Measurements from ENCODE around the gene GPRIN1.
A peak's percentile ranks its signal among the peaks of the same experiment; 100 is the strongest.

Gene GPRIN1

DNA sequence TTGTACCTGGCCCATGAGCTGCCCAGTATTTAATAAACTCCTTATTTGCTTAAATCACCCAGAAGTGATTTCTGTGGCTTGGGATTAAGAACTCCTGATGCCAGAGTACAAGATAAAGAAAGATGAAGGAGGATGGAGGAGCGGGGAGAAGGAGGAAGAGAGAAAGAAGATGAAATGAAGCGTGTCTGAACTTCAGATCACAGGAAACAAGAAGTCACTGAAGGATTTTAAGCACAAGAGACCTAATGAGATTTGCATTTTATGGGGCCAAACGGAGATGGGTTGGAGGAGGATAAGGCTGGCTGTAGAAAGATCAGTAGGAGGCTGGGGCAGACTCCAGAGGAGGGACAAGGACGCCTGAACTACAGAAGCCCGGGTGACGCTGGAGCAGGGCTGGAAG, 23.6 kb upstream of the GPRIN1 start:
- peak overlapping the region; percentile 76 for H3K27ac ChIP-seq (ENCODE audit: low read depth, low read length)
- no peaks in the 10 kb centered on the region for H3K9me2 ChIP-seq (replicated peaks; ENCODE audit: control insufficient read depth, low read length)
- H3K4me2 ChIP-seq (ENCODE audit: low read length): peak overlapping the region; percentile 88
- H3K4me1 ChIP-seq (ENCODE audit: control insufficient read depth, low read length): peaks cover 65% of the 10 kb centered on the region
- no peaks in the 10 kb centered on the region for H3K9me3 ChIP-seq (ENCODE audit: control insufficient read depth, insufficient read depth, low read length)
- H3F3A ChIP-seq (ENCODE audit: control insufficient read depth, insufficient read depth): 0 out of 2 replicates have a peak, but pooled peaks cover 5% of the 10 kb centered on the region
- H3K79me2 ChIP-seq (ENCODE audit: control insufficient read depth, low read length): no peaks in the 10 kb centered on the region
- no peaks in the 10 kb centered on the region for H3K36me3 ChIP-seq (ENCODE audit: control insufficient read depth, low read length)
- H3K4me3 ChIP-seq (ENCODE audit: low read length): peak overlapping the region; percentile 72
- no peaks in the 10 kb centered on the region for H4K20me1 ChIP-seq (ENCODE audit: control insufficient read depth, insufficient read depth, low read depth, low read length)
- TF ChIP-seq, protein P1, sequence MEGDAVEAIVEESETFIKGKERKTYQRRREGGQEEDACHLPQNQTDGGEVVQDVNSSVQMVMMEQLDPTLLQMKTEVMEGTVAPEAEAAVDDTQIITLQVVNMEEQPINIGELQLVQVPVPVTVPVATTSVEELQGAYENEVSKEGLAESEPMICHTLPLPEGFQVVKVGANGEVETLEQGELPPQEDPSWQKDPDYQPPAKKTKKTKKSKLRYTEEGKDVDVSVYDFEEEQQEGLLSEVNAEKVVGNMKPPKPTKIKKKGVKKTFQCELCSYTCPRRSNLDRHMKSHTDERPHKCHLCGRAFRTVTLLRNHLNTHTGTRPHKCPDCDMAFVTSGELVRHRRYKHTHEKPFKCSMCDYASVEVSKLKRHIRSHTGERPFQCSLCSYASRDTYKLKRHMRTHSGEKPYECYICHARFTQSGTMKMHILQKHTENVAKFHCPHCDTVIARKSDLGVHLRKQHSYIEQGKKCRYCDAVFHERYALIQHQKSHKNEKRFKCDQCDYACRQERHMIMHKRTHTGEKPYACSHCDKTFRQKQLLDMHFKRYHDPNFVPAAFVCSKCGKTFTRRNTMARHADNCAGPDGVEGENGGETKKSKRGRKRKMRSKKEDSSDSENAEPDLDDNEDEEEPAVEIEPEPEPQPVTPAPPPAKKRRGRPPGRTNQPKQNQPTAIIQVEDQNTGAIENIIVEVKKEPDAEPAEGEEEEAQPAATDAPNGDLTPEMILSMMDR (IDR thresholded peaks at IDR 0.05; ENCODE audit: low read depth, low read length, poor library complexity, severe bottlenecking): no peak
- TF ChIP-seq EZH2phosphoT487 (IDR thresholded peaks at IDR 0.05; ENCODE audit: borderline replicate concordance, low read length): no peak
- H3K27me3 ChIP-seq (ENCODE audit: control insufficient read depth, low read length): peaks cover 8% of the 10 kb centered on the region

- Histone ChIP-seq H3K36me3 (ENCODE audit: control insufficient read depth, low read length) (no peaks in the 10 kb centered on the region), H3K9me3 (ENCODE audit: control insufficient read depth, insufficient read depth, low read length) (no peaks in the 10 kb centered on the region), H3K4me3 (ENCODE audit: low read length) (no peak overlapping the region; the same call in 1 of the 2 replicates), H3K79me2 (ENCODE audit: control insufficient read depth, low read length) (no peaks in the 10 kb centered on the region), H4K20me1 (ENCODE audit: control insufficient read depth, insufficient read depth, low read depth, low read length) (no peaks in the 10 kb centered on the region), H3F3A (ENCODE audit: control insufficient read depth, insufficient read depth) (0 out of 2 replicates have a peak, but pooled peaks cover 5% of the 10 kb centered on the region), H3K4me2 (ENCODE audit: low read length) (peak overlapping the region; percentile 88), H3K27ac (ENCODE audit: low read depth, low read length) (no peak overlapping the region), H3K9me2 (replicated peaks; ENCODE audit: control insufficient read depth, low read length) (no peaks in the 10 kb centered on the region), H3K4me1 (ENCODE audit: control insufficient read depth, low read length) (peaks cover 74% of the 10 kb centered on the region), H3K27me3 (ENCODE audit: control insufficient read depth, low read length) (peaks cover 8% of the 10 kb centered on the region)
- no peak for TF ChIP-seq EZH2phosphoT487 (IDR thresholded peaks at IDR 0.05; ENCODE audit: borderline replicate concordance, low read length)
These were observed 22.8 kb upstream of the GPRIN1 start for GRCh38 chr5:176632745-176633144.

DNA sequence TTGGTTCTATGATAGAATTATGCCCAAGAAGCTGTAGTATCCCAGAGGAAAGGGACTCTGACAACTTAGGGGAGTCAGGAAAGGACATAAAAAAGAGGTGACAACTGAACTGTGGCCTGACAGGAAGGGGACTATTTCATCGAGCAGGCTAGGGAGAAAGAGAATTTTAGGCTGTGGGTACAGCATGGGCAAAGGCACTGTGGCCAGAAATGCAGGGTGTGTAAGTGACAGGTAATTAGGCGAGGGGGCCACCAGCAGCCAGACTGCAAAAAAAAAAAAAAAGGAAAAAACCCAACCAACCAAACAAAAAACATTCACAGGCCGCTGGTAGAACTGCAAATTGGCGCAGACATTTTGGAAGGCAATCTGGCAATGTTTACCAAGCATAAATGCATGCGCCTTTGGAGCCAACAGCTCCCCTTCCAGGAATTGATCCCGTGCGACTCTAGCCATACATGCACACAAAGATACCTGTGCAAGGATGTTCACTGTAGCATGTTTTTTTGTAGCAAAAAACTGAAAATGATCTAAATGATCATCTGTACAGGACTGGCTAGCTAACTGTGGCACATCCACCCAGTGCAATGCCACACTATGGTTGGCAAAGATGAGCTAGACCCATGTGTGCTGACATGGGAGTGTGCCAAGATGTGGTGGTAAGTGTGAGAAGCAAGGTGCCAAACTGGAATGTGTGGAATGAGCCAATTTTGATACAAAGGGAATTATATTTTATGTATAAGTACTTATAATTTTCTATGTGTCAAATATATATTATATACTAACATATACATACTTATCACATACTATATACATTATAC, 21.6 kb upstream of the GPRIN1 start:
- Histone ChIP-seq H3K79me2 (ENCODE audit: control insufficient read depth, low read length) (no peaks in the 10 kb centered on the region), H3K4me3 (ENCODE audit: low read length) (peak overlapping the region; percentile 72), H4K20me1 (ENCODE audit: control insufficient read depth, insufficient read depth, low read depth, low read length) (no peaks in the 10 kb centered on the region), H3K36me3 (ENCODE audit: control insufficient read depth, low read length) (no peaks in the 10 kb centered on the region), H3K4me1 (ENCODE audit: control insufficient read depth, low read length) (peaks cover 85% of the 10 kb centered on the region), H3K27ac (ENCODE audit: low read depth, low read length) (peak overlapping the region; percentile 36; the same call in 1 of the 2 replicates), H3K9me3 (ENCODE audit: control insufficient read depth, insufficient read depth, low read length) (no peaks in the 10 kb centered on the region), H3K27me3 (ENCODE audit: control insufficient read depth, low read length) (peaks cover 8% of the 10 kb centered on the region), H3K4me2 (ENCODE audit: low read length) (peak overlapping the region; percentile 75), H3F3A (ENCODE audit: control insufficient read depth, insufficient read depth) (0 out of 2 replicates have a peak, but pooled peaks cover 5% of the 10 kb centered on the region), H3K9me2 (replicated peaks; ENCODE audit: control insufficient read depth, low read length) (no peaks in the 10 kb centered on the region)
- TF ChIP-seq EZH2phosphoT487 (IDR thresholded peaks at IDR 0.05; ENCODE audit: borderline replicate concordance, low read length): no peak
- TF ChIP-seq, protein P1 (IDR thresholded peaks at IDR 0.05; ENCODE audit: low read depth, low read length, poor library complexity, severe bottlenecking): no peak

DNA sequence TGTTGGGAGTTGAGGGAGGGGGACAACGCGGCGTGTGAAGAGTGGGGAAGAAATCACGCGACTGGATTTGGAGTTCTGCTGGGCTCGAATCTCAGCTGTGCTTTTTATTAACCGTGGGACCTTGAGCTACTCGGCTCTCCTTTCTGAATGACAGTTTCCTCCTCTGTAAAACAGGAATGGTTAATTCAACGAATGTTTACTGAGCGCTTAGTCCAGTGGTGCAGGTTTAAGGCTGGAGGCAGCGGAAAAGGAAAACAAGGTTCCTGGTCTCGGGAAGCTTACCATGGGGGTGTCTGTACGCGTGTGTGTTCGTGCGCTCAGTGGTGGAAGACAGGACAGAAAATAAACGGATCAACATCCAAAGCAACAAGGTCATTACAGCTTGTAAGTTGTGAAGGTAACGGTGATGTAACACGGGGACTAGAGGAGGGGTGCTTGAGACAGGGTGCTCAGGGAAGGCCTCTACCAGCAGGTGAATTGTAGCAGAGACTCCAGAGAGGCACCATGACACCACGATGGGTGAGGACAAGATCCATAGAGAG, 20.8 kb upstream of the GPRIN1 start:
- Histone ChIP-seq H3K9me2 (replicated peaks; ENCODE audit: control insufficient read depth, low read length) (no peaks in the 10 kb centered on the region), H3K9me3 (ENCODE audit: control insufficient read depth, insufficient read depth, low read length) (no peaks in the 10 kb centered on the region), H3K4me2 (ENCODE audit: low read length) (peak overlapping the region; percentile 75), H3K27me3 (ENCODE audit: control insufficient read depth, low read length) (peaks cover 8% of the 10 kb centered on the region), H3K79me2 (ENCODE audit: control insufficient read depth, low read length) (no peaks in the 10 kb centered on the region), H3K4me3 (ENCODE audit: low read length) (peak overlapping the region; percentile 72), H3K27ac (ENCODE audit: low read depth, low read length) (peak overlapping the region; percentile 36), H3F3A (ENCODE audit: control insufficient read depth, insufficient read depth) (0 out of 2 replicates have a peak, but pooled peaks cover 6% of the 10 kb centered on the region), H3K4me1 (ENCODE audit: control insufficient read depth, low read length) (peaks cover 91% of the 10 kb centered on the region), H4K20me1 (ENCODE audit: control insufficient read depth, insufficient read depth, low read depth, low read length) (no peaks in the 10 kb centered on the region), H3K36me3 (ENCODE audit: control insufficient read depth, low read length) (no peaks in the 10 kb centered on the region)
- TF ChIP-seq, protein P1 (IDR thresholded peaks at IDR 0.05; ENCODE audit: low read depth, low read length, poor library complexity, severe bottlenecking): no peak
- TF ChIP-seq EZH2phosphoT487 (IDR thresholded peaks at IDR 0.05; ENCODE audit: borderline replicate concordance, low read length): no peak

Data from DOHH2 (cell line).